Hypothalamus (tissue), 51 donors: ENCODE data around the gene GNG14.
A peak's percentile ranks its signal among the peaks of the same experiment; 100 is the strongest.
"Not testable (repeated sequence)": the region's sequence is repeated elsewhere in the genome, so short reads cannot be mapped to it uniquely, and the experiment has no call there.

ENCODE experiments used
- DNase-seq, 51 donors: peaks; one replicate each; lab custom pipeline; 2025; lab: John Stamatoyannopoulos, UW

The GNG14 gene

DNA sequence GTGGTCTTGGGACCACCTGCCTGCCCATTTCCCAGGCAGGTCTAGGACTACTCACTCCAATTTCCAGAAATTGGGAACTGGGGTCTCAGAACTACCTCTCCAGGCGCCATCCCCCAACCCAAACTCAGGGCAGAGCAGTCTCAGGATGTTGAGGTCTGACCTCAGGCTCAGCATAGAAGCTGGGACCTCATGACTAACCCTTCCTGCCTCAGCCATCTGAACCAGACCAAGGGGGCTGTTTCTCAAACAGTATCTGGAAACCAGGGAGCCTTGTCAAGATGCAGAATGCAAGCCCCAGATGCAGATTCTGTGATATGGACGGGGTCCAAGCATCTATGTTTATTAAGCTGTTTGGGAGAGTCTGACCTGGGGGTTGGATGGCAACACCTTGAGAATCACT is 7.3 kb downstream of the GNG14 start:
- DNase-seq = no peak

- DNase-seq = no peak
Observed at GRCh38 chr19:12695514-12695913, 7.7 kb downstream of the GNG14 start.

- no peak for DNase-seq
Observed at GRCh38 chr19:12695997-12696365, 8.2 kb downstream of the GNG14 start.

- peak; percentile 41 to 99 (median 92) for DNase-seq
Observed at GRCh38 chr19:12696366-12697335, 8.9 kb downstream of the GNG14 start, which contains the start of gene FBXW9. TSS of gene FBXW9 (minus strand) at chr19:12696631. CDS start at chr19:12696581, 50 bp downstream.

- not testable (repeated sequence) for DNase-seq
Observed at GRCh38 chr19:12697425-12697824, 9.6 kb downstream of the GNG14 start.

DNA sequence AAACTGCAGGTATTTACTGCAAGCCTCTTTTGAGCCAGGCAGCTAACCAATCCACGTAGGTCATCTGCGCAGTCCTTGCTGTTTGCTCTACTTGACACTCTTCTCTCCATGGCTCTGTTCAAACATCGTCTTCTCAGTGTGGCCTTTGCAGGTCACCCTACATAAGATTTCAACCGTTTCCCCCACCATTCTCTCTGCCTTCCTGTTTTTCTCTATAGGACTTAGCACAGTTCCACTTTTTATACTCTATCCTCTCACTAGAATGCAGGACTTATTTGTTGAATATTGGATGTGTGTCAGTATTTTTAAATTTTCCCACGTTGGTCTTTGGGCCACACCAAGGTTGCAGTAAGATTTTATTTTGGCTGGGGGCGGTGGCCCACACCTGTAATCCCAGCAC is 10.3 kb downstream of the GNG14 start:
- no peak for DNase-seq

GRCh38 chr19:12701596-12702282 is 13.9 kb downstream of the GNG14 start:
- DNase-seq = no peak

DNA sequence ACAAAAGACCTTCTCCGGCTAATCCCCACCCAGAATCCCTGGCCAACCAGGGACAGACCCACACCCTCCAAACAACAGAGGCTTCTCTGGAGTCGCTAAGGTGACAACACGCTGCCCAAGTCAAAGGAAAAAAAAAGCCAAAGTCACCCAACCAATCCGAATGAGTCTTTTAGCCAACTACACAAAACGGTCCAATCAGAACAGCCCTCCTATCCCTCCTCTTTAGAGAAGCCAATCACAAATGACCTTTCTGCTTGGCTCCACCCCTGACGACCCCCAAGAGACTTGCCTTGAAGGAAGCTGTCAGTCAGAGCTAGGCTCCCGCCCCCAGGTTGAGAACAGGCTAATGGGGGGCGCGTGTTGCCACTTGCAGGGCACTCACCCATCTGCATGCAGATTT is 15.2 kb downstream of the GNG14 start:
- DNase-seq = peak in 2 of 51 donors; percentile 1 to 5

DNA sequence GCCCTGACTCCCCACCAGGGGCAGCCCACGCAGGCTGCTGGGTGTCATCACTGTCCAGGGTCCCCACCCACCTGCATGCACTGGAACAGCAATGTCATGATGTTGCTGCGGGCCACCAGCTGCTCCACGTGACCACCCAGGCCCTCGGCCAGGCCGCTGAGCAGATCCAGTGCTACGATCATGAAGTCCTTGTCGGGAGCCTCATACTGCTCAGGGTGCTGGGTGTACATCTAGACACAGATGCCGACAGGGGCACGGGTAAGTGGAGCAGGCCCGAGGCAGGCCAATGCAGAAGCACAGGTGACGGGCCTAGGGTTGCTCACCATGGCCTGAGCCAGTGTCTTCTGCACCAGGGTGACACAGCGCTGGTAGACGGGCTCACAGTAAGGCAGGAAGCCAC is 17.4 kb downstream of the GNG14 start:
- DNase-seq = no peak

GRCh38 chr19:12705654-12706331 is 18.0 kb downstream of the GNG14 start:
- DNase-seq = no peak

DNA sequence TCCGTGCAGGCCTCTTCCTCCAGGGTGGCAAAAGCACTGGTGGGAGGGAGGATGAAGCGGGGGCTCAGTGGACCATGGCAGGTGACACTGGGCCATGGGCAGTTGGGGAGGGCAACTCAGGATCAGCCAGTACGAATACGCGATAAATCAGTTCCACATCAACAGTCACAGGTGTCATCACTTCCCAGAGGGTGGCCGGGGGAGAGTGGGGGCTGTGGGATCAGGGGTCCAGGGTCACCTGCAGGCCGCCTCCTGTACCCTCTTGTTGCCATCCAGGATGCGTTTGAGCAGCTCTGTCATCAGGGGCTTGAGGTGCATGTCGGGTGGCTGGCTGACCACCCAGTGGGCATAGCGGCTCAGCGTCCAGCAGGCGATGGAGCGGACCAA is 18.5 kb downstream of the GNG14 start:
- no peak for DNase-seq

GRCh38 chr19:12708641-12709040 is 20.8 kb downstream of the GNG14 start:
- DNase-seq = no peak

- no peak for DNase-seq
Observed at GRCh38 chr19:12711187-12711586, 23.4 kb downstream of the GNG14 start.

DNA sequence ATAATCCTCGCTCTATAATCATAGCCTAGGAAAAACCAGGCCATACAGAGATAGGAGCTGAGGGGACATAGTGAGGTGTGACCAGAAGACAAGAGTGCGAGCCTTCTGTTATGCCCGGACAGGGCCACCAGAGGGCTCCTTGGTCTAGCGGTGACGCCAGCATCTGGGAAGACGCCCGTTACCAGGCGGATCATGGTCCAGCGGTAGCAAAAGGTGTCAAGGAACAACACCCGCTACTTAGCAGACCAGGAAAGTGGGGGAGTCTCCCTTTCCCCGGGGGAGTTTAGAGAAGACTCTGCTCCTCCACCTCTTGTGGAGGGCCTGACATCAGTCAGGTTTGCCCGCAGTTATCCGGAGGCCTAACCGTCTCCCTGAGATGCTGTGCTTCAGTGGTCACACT is 24.3 kb downstream of the GNG14 start:
- DNase-seq = peak in 1 of 51 donors; percentile 53

GRCh38 chr19:12713304-12713703 is 25.5 kb downstream of the GNG14 start:
- not testable (repeated sequence) for DNase-seq

- DNase-seq = no peak
Observed at GRCh38 chr19:12715102-12715501, 27.3 kb downstream of the GNG14 start.

DNA sequence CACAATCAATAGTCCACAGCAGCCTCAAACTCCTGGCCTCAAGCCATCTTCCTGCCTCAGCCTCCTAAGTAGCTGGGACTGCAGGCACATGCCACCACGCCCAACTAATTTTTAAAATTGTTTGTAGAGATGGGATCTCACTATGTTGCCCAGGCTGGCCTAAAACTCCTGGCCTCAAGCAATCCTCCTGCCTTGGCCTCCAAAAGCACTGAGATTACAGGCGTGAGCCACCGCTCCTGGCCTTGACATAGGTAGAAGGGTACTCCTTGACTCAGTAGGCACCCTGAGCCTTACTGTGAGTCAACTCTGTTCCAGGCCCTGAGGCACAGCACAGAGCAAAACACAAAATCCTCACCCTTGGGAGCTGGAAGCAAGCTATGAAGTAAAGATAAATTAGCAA is 28.1 kb downstream of the GNG14 start:
- DNase-seq = no peak

DNA sequence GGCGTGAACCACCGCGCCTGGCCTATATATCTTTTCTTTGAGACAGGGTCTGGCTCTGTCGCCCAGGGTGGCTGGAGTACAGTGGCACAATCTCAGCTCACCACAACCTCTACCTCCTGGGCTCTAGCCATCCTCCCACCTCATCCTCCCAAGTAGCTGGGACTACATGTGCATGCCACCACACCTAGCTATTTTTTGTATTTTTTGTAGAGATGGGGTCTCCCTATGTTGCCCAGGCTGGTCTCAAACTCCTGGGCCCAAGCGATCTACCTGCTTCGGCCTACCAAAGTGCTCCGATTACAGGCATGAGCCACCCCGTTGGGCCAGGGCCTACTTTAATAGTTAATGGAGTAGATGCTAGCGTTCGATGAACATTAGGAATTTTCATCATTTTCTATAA is 32.5 kb downstream of the GNG14 start:
- DNase-seq = no peak

DNA sequence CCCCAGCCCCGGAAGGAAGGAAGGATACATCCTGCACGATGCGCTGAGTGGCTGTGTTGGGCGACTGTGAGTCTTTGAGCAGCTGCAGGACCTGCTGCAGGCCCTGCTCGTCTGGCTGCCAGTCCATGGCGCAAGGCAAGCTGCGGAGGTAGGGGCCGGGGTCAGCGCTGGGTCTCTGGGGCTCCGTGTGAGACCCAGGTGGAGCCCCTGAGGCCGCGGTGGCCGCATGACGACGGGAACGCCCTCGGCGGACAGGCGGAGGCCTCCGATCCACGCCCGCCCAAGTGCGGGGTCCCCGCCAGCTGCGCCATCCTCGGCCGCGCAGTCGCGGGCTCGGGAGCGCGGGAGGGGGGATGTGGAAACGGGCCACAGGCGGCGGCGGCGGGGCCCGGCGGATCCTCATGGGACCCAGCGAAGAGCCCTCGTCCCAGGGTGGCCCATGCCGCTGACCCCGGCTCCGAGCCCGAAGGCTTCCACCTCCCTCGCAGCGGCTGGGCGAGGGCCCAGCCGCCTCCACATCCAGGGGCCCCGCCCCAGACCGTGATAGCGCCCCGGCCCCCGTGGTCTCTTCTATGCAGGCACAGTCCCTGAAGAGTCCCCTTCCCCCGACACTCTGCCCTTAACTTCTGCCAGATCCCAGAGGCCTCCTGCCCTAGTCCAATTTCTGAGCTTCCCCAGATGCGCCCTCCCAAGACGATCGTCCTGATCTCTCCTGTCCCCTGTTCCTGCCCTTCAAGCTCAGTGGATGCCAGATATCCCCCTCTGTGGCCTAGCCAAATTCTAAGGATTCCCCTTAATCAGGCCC is 33.3 kb downstream of the GNG14 start:
- DNase-seq = peak in 21 of 51 donors; percentile 4 to 53 (median 27)
